Left lobe of liver (tissue), 2 donors: ENCODE results near the gene CYB561A3. TPM values are rescaled to one million over a fixed set of nuclear protein-coding genes. Genes with fewer than 3 reads are reported as not detected.
"Not testable (repeated sequence)": the region's sequence is repeated elsewhere in the genome, so short reads cannot be mapped to it uniquely, and the experiment has no call there.

ENCODE experiments used
- ATAC-seq: fragments of 200-7000 bp; cut with Tn5 transposase; one replicate; pipeline ENCODE4 v1.9.1; 2020; ENCODE audit warnings: mild to moderate bottlenecking, moderate library complexity
- DNase-seq: peaks from one replicate; pipeline ENCODE4 v3.0.0-alpha.2; 2020; ENCODE audit warnings: low spot score
- total RNA-seq: library from RNA; stranded (reverse); gene quantifications from one replicate; pipeline ENCODE4 v1.2.1, GENCODE V29; 2021
- donor health status: DM: no; HTN: no; CAD: no; lungs with moderate emphysema.
- donor health status: DM: no; HTN: yes; CAD: no.

CYB561A3 gene, protein sequence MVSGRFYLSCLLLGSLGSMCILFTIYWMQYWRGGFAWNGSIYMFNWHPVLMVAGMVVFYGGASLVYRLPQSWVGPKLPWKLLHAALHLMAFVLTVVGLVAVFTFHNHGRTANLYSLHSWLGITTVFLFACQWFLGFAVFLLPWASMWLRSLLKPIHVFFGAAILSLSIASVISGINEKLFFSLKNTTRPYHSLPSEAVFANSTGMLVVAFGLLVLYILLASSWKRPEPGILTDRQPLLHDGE
- 37.9 TPM for total RNA-seq

DNA sequence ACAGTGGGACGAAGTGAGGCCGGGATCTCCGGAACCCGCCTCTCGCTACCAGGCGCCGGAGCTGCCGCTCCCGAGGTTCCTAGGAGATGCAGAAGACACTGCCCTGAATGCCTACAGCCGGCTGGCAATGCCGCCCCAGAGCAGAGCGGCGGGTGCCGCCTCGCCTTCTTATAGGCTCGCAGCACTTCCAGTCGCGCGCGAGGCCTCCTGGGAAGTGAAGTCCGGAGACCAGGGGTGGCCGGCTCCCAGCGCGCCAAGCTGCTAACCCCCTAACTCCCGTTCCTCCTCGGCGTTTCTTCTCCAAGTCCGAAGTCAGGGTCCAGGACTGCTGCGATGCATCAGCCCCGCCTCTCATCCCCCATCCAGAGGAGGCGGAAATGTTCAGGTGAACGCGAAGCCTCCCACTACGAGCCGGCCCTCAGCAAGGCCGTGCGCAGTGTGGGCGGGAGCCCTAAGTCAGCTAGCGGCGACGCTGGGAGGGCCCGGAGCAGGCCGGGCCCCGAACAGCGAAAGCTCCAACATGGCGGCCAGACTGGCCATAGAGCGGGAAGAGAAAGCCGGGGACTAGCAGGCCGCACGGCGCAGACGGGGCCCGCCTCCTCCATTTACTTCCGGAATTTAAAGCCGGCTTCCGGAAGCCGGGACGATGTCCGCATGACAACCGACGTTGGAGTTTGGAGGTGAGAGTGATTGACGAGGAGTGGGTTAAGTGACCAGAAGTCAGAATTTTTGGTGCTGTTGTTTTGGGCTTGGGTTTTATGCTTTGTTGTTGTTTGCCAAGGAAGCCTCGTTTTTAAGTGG is at the start of gene CYB561A3, which contains the start of gene TMEM138:
TSS of gene CYB561A3 (minus strand) at position 142 of the 801 bp plus-strand sequence. CDS start 5,169 bp downstream, outside the sequence.
TSS of gene TMEM138 (plus strand) at position 634 of the 801 bp plus-strand sequence. CDS start 2,017 bp downstream, outside the sequence.
- ATAC-seq: peak; percentile 92
- DNase-seq: peak; percentile 93

DNA sequence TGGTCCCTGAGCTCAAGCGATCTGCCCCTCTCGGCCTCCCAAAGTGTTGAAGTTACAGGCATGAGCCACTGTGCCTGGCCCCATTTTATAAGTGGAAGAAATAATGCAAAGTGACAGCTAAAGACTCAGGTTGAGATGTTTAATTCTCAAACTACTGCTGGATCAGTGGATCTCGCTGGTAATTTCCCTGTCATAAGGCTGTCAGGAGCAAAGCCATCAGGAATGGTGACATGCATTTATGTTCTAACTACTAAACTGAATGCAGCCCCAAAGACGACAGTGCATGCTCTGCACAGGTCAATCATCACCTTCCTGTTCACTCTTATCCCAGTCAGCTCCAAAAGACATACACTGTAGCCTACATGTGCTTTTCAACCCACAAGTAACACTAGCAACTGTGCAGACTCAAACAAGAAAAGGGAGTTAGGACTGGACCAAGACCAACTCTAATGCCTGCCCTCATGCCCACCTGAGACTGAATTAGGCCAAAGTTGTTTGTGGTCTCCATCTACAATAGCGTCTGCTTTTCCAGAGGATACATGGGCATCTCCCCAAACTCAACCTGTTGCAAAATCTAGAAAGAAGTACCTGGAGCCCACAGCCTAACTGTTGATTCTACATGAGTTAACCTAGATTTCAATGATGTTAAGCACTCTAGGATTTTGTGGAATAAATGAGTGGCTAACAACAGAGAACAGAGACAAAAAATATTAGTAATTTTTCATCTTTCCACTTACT is 45.5 kb upstream of the CYB561A3 start:
- ATAC-seq: no peak
- DNase-seq: no peak

DNA sequence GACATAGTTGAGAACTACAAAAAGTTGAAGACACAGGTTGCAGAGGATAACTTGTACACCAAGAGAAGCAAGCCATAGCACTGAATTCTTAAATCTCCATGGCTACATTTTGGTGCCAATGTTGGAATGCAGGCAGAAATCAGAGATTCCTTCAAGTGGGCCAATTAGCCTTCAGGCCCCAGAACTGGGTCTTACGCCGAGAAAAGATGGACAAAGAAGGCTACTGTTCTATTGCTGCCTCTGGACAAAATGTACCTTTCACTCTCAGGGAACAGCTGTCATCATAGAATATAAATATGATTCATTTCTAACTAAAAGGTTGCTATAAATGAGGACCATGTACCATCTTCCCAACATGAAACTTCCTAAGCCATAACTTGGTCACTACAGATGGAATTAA is 44.4 kb upstream of the CYB561A3 start:
- DNase-seq (no peak), ATAC-seq (no peak)

DNA sequence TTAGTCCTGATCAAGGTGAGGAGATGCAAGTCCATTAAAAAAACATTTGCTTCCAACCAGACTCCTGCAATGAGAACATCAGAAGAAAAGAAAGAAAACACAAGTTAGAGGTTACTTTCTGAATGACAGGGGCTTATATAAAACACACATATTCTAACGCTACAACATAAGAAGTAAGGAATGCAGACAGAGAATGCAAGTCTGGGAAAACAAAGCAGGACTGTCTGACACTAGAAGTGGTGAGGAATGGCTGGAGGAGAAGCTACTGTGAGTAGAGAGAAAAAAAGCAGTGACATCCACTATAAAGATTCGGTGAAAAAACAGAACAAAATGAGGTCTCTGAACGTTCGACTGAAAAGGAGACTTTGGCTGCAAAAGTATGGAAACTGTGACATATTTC is 43.0 kb upstream of the CYB561A3 start:
- DNase-seq (no peak), ATAC-seq (no peak)

DNA sequence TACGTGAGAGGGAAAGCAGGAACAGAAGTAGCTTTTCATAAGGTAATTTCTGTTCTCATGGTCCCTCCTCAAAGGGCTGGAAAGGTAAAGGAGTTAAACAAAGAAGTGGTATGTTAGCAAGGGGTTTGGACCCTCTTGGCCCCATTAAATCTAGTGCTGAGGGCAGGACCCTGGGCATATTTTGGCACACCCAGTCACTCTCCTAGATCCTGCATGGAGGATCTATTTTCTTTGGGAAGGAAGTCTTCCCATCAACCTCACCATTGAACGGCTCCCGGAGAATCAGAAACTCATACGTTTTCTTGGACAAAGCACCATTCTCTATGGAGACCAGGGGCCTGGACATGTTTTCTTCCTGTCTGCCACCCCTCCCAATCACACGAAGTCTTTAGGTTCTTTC is 42.4 kb upstream of the CYB561A3 start:
- ATAC-seq: no peak

DNA sequence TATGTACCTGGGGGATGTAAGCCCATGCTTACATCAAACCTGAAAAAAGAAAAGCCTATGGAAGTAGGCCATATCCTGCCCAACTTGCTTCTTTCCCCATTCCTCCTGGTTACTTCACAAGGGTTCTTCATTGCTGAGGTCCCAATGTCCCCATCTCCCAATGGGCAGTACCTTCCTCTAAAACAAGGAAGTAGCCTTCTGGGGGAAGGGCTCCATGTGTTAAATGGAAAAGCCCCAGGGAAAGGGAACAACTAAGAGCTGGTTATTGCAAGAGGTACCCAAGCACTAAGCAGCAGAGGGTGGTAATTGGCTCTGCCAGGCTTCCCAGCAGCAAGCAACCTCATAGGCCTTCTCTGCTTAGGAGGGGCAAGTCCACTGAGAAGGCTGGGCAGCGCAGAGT is 42.0 kb upstream of the CYB561A3 start:
- ATAC-seq: peak; percentile 12
- DNase-seq: no peak

More for the DNA sequence above, 42.4 kb upstream of the CYB561A3 start:
- DNase-seq: no peak

DNA sequence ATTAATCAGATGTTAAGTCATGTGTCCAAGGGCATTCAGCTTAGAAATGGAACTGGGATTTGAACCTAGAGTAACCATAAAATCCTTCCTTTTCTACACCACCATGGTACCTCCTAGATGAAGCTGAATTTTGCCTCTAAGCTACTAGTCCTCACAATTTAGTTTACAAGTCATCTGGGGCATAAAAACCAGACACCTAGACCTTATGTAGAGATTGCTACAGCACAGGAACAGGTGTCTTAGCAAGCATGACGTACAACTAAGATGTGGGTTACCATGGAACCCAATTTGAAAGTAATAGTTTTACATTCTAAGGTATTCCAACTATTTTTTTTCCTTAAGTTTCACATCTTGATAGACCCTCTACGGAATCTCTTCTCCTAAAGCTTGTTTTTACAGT is 39.9 kb upstream of the CYB561A3 start:
- DNase-seq (no peak), ATAC-seq (no peak)

DNA sequence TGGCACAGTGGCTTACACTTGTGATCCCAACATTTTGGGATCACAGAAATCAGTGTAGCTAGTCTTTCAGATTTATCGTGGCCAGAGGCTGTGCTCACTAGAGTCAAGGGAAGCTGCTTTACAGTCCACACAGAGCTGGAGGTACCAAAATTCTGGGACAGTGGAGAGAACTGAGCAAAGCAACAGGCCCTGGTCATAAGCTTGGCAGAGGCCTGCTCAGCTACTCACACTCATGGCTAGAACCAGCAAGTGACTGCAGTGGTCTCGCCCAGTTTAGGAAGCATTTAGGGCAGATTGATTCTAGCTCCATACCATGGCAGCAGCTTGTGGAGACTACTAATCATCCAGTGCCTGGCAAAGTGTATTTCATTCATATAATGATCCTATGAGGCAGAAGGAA is 39.5 kb upstream of the CYB561A3 start:
- ATAC-seq: no peak

DNA sequence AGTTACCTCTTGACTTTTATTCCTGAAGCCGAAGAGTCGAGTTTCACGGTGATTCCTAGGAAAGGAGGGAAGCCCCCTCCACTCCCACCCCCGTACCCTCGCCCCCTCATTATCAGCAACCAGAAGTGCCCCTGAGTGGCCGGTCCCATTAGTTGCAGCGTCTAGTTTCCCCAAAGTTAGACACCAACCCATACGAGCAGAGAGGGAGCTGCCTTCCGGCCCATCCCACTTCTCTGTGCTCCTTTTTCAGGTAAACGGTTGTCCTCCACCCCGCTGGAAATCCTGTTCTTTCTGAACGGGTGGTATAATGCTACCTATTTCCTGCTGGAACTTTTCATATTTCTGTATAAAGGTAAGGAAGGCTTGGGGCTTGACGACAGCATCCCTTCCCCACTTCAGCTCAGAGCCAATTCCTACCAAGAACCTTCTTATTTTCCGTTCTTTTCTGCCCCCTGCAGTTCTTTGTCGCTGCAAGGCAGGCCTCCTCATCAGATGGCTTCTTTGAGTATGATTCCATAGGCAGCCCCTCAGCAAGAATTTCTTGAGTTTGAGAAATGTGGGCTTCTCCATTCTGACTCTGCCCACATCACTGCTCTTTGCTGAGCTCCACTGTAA is 31.4 kb upstream of the CYB561A3 start:
- peak; percentile 32 for ATAC-seq
- DNase-seq: no peak

More for the DNA sequence above, 39.5 kb upstream of the CYB561A3 start:
- DNase-seq: no peak

DNA sequence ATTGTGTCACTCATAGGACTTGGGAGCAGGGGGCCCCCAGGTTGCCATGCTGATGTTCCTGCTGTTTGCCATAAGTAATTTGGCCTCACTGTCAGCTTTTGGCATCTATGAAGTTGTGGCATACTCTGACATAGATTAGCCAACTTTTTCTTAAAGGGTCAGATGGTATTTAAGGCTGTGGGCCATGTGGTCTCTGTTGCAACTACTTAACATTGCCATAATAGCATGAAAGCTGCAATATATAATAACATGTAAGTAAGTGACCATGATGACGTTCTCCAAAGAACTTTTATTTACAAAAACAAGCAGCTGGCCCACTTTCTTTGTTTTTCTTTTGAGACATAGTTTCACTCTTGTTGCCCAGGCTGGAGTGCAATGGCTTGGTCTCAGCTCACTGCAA is 28.5 kb upstream of the CYB561A3 start:
- ATAC-seq: no peak
- DNase-seq: no peak

DNA sequence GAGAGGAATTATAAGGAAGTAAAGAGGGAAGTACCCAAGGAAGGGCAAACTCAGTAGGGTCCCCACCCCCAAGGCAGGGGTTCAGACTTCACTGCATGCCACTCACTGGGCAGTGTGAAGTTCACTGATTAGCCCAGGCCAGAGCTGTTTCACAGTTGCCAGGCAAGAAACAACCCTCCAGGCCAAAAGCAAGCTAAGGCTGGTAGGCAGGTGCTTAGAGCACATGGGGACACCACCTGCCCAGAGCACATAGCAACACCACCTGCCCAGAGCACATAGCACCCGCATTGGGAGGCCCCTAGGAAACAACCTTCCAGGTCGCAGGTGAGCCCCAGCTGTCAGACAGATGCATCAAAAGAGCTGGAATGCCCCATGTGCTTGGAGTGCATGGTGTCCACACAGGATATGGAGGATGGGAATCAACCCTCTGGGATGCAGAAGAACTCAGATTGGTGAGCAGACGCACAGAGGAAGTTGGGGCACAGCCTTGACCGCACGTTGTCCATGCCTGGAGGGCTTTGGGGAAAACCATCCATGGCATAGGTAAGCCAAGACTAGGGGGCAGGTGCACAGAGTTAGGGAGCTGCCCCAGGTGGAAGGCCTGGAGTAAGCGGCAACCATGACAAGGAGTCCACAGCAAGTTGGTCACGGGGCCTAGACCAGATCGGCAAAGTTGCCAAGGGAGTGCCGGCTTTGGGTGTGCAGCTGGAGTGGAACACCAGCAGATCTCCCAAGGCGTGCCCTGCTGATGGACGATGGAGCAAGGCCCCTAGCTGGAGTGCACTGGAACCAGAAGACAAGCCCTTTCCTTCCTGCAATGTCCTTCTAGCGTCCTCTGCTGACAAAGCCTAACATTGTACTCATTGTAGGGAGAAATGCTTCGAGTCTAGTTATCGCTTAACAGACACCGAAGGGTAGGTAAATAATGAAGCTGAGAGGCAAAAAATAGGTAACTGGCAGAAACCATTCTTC is 22.9 kb upstream of the CYB561A3 start:
- DNase-seq: no peak
- peak; percentile 87 for ATAC-seq

DNA sequence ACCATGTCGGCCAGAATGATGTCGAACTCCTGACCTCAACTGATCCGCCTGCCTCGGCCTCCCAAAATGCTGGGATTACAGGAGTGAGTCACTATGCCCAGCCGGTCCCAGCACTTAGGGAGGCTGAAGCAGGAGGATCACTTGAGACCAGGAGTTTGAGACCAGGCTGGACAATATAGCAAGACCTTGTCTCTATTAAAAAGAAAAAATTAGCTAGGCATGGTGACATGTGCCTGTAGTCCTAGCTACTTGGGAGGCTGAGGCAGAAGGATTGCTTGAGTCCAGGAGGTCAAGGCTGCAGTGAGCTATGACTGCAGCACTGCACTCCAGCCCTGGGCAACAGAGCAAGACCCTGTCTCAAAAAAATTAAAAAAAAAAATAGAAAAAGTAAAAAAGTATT is 22.2 kb upstream of the CYB561A3 start:
- ATAC-seq, DNase-seq: not testable (repeated sequence)

DNA sequence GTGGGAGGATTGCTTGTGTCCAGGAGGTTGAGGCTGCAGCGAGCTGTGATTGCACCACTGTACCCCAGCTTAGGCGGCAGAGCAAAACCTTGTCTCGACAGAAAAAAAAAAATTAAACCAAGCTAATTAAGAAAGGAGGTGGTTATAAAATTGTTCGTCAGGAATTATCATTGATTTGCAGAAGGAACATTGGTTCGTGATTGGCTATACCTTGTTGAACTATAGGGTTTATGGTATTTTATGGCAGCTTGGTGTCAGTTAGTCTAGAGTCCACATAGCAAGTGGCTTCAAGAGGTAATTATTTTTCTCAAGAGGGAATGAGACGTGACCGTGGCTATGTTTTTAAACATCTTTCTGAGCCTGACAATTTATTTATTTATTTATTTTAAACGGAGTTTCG is 19.2 kb upstream of the CYB561A3 start:
- ATAC-seq: no peak

DNA sequence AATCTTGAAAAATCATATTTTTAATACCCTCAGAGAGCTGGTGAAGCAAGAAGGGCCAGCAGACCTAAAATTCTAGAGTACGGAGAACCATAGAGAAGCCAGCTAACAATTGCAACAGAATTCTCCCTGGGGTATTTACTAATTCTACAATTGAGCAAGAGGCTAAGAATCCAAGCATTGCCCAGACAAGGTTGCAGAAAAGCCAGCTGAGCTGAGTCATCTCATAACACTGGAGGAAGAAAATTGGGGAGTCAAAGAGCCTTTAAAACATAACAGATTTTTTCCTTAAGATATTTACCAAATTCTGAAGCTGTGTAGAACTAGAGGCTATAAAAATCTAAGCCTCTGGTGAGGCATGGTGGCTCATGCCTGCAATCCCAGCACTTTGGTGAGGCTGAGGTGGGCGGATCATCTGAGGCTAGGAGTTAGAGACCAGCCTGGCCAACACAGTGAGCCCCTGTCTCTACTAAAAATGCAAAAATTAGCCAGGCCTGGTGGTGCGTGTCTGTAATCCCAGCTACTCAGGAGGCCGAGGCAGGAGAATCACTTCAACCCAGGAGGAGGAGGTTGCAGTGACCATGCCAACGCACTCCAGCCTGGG is 17.1 kb upstream of the CYB561A3 start:
- DNase-seq (no peak), ATAC-seq (peak; percentile 86)

More for the DNA sequence above, 19.2 kb upstream of the CYB561A3 start:
- DNase-seq: no peak

DNA sequence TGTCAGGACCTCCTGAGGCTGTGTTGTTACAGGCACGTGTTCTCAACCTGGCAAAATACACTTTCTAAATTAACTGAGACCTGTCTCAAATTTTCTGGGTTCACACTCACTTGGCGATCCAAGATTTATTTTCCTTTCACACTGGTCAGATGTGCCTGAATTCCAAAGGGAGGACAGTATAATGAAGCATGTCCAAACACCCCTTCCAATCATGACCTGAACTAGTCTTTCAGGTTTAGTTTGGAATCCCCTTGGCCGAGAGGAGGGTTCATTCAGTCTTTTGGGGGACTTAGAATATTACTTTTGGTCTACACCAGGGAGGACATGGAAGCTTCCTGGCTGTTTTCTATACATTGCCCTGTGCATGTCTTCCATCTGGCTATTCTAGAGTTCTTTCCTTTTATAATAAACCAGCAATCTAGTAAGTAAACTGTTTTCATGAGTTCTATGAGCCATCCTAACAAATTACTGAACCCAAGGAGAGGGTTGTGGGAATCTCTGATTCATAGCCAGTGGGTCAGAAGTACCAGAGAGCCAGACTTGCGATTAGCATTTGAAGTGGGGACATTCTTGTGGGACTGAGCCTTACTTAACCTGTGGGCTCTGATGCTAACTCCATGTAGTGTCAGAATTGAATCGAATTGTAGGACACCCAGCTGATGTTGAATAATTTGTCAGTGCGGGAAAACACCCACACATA is 15.9 kb upstream of the CYB561A3 start:
- ATAC-seq (no peak), DNase-seq (no peak)

DNA sequence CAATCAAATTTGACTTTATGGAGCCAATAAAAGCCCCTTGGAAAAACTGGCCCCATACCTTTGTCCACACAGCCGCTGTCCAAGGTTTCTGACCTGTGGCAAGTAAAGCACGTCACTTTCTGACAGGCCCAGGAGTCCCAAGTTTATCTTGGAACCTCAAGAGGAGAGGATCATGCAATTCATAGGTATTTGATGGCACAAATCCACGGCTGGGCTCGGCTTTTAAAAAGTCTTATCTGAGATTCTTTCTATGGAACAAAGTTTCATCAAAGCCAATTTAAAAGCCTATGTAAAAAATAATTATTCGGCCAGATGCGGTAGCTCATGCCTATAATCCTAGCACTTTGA is 14.1 kb upstream of the CYB561A3 start:
- ATAC-seq: peak; percentile 83
- DNase-seq: peak; percentile 81

DNA sequence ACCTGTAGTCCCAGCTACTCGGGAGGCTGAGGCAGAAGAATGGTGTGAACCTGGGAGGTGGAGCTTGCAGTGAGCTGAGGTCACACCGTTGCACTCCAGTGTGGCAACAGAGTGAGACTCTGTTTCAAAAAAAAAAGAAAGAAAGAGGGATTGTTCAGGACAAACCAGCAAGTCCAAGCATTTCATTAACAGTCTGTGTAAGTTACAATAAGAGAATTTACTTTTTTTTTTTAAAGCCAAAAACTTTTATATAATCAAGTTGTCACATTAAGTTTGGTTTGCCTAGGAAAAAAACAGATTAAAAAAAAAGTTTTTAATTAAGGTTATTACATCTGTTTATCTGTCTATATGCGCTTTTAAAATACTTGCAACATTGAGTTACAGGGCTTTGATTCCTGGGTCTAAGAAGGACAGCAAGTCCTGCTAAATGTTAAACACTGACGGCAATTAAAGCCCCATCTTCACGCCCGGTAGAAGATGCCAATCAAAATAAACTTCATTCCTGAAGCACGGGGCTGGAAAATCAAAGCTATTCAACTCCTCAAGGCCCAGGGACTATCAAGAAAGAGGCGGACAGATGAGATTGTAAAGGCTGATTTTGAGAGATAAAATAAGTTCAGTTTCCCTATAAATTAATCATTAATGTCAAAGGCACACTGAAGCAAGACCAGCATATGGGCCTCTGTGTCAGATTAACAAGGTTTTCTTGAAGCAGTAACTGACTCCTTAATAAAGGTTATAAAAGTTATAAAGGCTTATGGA is 11.2 kb upstream of the CYB561A3 start:
- no peak for DNase-seq
- no peak for ATAC-seq

DNA sequence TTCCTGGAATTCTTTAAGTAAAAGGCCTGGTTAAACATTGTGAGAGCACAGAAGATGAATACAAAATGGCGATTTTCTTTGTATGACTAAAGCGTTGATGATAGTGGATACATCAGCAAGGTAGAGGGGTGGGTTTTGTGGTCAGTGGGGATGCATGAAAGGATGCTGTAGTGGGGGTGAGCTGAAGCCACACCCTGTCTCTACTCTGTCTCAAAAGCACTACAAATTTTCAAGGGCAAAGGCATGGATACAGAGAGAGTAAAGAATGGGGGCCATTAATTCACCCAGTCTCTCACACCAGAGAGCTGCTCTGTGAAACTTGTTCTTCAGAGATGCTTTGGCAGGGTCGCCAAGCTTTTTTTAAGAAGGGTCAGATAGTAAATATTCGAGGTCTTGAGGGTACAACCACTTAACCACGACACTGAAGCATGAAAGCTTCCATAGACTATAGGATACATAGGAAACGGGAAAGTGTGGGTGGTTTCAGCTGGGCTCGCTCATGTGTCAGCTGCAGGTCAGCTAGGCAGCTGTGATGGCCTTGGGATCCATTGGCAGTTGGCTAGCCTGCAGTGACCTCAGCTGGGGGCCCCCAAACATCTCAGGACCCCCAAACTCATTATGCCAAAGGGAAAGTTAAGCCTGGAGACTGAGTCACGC is 8.8 kb upstream of the CYB561A3 start:
- no peak for ATAC-seq
- DNase-seq: no peak
